CD1c-positive myeloid dendritic cell (primary cell): ENCODE measurements around the gene LARGE1.
"Not testable (repeated sequence)": the region's sequence is repeated elsewhere in the genome, so short reads cannot be mapped to it uniquely, and the experiment has no call there.

ENCODE experiments used
- DNase-seq: peaks from one replicate; pipeline ENCODE4 v3.0.0-alpha.2; 2016; ENCODE audit errors: extremely low spot score

LARGE1 gene

GRCh38 chr22:33597274-33597985 lies 322.8 kb downstream of the LARGE1 start:
- no peak for DNase-seq

DNA sequence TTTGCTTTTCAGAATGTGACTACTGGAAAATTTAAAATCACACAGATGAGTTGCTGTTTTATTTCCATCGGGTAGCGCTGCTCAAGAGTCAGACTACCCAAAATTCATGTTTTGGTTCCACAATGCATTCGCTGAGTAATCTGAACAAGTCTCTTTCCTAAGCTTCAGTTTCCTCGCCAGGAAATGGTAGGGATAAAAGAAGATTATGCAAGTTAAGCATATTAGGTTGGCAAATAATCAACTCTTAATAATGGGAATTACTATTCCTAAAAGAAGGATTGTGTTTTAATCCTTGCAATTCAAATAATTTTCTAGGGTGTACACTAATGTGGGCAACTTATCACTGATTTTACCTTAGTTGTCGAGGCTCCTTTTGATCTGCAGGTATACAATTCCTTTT lies 326.5 kb downstream of the LARGE1 start:
- DNase-seq, result no peak

DNA sequence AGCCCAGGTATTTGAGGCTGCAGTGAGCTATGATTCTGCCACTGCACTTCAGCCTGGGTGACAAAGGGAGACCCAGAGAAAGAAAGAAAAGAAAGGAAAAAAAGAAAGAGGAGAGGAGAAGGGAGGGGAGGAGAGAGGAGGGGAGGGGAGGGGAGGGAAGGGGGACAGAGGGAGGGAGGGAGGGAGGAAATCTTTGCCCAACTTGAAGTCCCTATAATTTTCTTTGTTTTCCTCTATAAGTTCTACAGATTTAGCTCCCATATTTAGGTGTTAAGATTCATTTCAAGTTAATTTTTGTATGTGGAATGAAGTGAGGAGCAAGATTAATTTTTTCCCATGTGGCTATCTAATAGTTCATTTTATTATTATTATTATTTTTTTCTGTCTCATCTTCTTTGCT lies 328.3 kb downstream of the LARGE1 start:
- DNase-seq, result no peak

- no peak for DNase-seq
Measured at GRCh38 chr22:33589297-33589696, 331.0 kb downstream of the LARGE1 start.

DNA sequence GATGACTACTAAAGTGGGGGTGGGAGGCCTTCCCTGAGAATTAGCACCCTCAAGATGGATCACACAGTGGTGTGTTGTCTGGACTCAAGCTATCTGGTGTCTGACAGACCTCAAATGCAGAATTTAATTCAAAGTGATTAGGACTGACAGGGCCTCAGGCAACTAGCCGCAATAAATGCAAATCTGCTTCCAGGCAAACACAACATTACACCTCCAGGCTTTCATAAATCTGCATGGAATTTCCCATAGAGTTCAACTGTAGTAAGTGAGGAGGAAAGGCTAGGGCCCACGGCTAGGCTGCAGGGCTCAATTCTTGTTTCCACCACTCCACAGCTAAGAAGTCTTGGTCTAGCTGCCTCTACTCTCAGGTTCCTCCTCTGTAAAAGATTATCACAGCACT lies 331.4 kb downstream of the LARGE1 start:
- no peak for DNase-seq

DNA sequence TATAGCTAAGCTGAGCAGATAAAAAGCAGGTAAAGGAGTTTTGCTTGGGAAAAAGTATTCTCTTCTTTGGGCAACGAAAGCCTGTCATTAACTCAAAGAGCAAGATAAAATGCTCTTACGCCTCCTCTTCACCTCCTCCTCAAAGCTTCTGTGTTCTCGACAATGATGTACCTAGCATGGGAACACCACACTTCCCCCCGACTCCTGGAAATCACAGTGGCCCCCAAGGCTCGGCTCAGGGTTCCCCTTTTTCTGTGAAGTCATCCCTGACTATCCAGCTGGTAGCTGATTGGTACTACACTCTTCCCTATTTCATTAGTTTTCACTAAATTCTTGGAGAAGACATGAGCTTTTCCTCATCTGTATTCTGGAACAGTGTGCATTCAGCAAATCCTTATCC lies 336.1 kb downstream of the LARGE1 start:
- DNase-seq, result no peak

DNA sequence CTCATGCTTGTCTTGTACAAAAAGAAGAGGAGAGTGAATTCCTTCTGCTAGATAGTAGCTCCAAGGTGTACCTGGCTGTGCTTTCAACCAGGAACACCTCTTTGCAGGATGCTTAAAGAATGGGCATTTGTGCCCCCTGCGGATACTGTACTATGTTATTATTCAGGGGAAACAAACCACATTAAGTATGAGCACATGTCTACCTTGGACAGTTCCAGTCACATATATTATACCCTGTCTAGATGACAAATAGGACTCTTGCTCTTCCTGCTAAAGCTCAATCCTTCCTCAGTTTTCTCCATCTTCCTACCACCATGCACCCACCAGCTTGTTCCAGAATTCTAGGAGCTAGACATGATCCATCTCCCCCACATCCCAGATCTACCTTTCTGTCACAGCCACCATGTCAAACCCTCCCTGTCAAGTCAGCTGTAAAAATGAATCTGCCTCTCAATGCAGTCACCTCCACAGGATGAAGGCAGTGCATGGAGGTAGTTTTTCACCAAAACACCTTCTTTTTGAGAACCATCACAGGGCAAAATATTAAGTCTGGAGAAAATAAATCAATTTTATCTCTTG lies 337.4 kb downstream of the LARGE1 start:
- no peak for DNase-seq

DNA sequence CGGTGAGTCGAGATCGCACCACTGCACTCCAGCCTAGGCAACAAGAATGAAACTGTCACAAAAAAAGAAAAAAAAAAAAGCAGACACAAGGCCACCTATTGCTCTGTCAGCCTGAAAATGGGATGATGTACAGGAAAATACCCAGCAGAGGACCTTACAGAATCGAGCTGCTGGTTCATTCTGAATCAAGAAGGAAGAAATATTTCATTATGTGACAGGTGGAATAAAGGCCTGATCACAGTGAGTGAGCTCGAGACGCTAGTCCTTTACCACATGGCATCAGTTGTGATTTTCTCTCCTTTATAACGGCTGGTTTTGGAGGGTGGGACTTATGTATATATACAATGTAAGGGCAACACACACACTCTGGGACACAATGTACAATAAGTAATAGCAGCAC lies 340.0 kb downstream of the LARGE1 start:
- no peak for DNase-seq

- peak; percentile 13 for DNase-seq
Measured at GRCh38 chr22:33579448-33580093, 340.7 kb downstream of the LARGE1 start.

GRCh38 chr22:33578752-33579151 lies 341.5 kb downstream of the LARGE1 start:
- DNase-seq, result no peak

DNA sequence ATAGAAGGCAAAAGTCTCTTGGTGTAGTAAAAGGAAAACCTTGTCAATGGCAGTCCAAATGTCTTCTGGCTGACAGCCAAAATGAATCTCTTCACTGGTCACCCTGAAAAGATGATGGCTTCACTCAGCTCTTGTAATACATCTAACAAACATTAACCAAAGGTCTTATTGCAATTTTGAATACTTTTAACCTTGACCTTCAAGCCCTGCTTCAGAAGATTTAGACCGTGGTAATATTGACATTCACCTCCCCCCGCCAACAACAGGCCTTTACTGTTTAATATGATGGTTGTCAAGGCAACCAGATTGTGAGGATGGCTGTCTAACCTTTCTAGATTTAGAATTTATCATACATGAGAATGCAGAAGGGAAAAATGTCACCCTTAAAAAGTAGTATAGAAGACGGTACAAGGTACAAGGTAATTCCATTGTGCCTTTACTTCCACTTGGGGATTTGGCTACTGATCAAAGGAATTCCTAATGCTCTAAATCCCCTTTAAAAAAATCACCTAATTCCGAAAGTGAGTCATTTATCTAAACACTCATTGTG lies 342.3 kb downstream of the LARGE1 start:
- no peak for DNase-seq

- no peak for DNase-seq
Measured at GRCh38 chr22:33576205-33576604, 344.1 kb downstream of the LARGE1 start.

GRCh38 chr22:33575771-33576170 lies 344.5 kb downstream of the LARGE1 start:
- DNase-seq, result no peak

DNA sequence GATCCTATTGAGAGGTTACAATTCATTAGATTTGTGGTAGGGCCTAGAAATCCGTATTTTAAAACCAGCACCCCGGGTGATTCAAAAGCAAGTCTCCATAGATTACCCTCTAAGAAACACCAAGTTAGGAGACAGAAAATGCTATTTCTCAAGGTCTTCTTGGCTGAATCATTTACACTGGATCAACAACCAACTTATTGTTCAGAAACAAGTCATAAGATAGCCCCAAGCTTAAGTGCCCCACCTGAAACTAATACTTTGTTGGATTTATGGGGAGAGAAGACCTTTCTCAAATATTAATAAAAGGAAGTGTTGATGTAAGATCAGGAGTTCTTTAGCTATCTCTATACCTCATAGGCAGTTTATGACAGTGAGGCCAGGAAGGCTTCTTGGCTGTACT lies 345.2 kb downstream of the LARGE1 start:
- no peak for DNase-seq

- DNase-seq, result no peak
Measured at GRCh38 chr22:33573479-33573878, 346.8 kb downstream of the LARGE1 start.

- no peak for DNase-seq
Measured at GRCh38 chr22:33572086-33572485, 348.2 kb downstream of the LARGE1 start.

- DNase-seq, result no peak
Measured at GRCh38 chr22:33570110-33570509, 350.2 kb downstream of the LARGE1 start.

- DNase-seq, result no peak
Measured at GRCh38 chr22:33569559-33569958, 350.7 kb downstream of the LARGE1 start.

DNA sequence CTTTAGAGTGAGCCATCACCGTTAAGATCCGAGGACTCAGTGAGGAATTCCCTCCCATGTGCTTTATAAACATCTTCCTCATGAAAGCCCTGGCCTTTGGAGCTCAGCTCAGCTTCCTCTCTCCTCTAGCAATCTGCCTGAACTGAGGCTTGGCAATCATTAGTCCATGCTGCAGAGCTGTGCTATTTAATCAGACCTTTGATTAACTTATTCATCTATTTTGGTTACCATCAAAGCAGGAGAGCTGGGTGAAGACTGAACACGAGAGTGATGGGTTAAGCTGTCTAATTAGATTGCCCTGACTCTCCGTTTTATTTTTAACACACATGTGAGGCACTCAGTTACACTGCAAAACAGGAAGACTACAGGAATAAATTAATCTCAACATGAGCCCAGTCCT lies 351.3 kb downstream of the LARGE1 start:
- no peak for DNase-seq

- not testable (repeated sequence) for DNase-seq
Measured at GRCh38 chr22:33566495-33566894, 353.8 kb downstream of the LARGE1 start.

DNA sequence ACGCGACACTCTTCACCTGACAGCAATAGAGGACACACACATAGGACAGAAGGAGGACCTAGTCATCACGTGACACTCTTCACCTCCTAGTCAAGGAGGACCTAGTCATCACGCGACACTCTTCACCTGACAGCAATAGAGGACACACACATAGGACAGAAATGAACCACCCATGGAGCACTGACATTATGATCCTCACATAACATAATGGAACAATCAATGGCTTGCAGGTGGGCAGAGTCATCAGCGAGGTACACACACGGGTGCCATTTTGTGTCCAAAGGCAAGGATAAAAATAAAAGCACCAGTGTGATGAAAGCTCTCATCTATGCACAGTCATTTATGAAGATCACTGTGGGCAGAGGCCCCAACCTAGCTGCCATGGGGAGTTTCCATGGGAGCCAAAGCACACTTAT lies 354.7 kb downstream of the LARGE1 start:
- DNase-seq, result no peak

- DNase-seq, result no peak
Measured at GRCh38 chr22:33564683-33565082, 355.6 kb downstream of the LARGE1 start.
